DOHH2 (cell line): ENCODE data around the gene PPARA.

Source experiments
- H3F3A ChIP-seq: fragments of 200-600 bp; sonication (generic), shearing (Covaris generic); 2 replicates; pipeline ENCODE4 v1.6.0; 2016; ENCODE audit warnings: antibody characterized with exemption, mild to moderate bottlenecking; ENCODE audit not compliant: control insufficient read depth, insufficient read depth
- H3K27ac ChIP-seq: fragments of 200-600 bp; sonication (generic); 2 replicates; pipeline ENCODE4 v1.5.1; 2014; ENCODE audit warnings: low read depth, mild to moderate bottlenecking, low read length, moderate library complexity
- H3K27me3 ChIP-seq: fragments of 200-600 bp; sonication (generic); 2 replicates; pipeline ENCODE4 v1.6.1; 2014; ENCODE audit warnings: mild to moderate bottlenecking, low read length, mixed read lengths; ENCODE audit not compliant: control insufficient read depth
- H3K36me3 ChIP-seq: fragments of 200-600 bp; sonication (generic); 2 replicates; pipeline ENCODE4 v1.6.1; 2014; ENCODE audit warnings: mild to moderate bottlenecking, low read length, moderate library complexity, mixed read lengths; ENCODE audit not compliant: control insufficient read depth
- H3K4me1 ChIP-seq: fragments of 200-600 bp; sonication (generic); 2 replicates; pipeline ENCODE4 v1.6.1; 2014; ENCODE audit warnings: mild to moderate bottlenecking, low read length, mixed read lengths; ENCODE audit not compliant: control insufficient read depth
- H3K4me2 ChIP-seq: fragments of 200-600 bp; sonication (generic); 2 replicates; pipeline ENCODE4 v1.6.0; 2014; ENCODE audit warnings: mild to moderate bottlenecking, low read length, moderate library complexity
- H3K4me3 ChIP-seq: fragments of 200-600 bp; sonication (generic); 2 replicates; pipeline ENCODE4 v1.5.1; 2014; ENCODE audit warnings: mild to moderate bottlenecking, low read length, mixed read lengths
- H3K79me2 ChIP-seq: fragments of 200-600 bp; sonication (generic); 2 replicates; pipeline ENCODE4 v1.6.1; 2014; ENCODE audit warnings: mild to moderate bottlenecking, low read length, mixed read lengths; ENCODE audit not compliant: control insufficient read depth
- H3K9me2 ChIP-seq: fragments of 200-600 bp; sonication (generic); replicated peaks from 2 replicates; pipeline ENCODE4 v1.6.1; 2014; ENCODE audit warnings: mild to moderate bottlenecking, low read length, mixed read lengths; ENCODE audit not compliant: control insufficient read depth
- H3K9me3 ChIP-seq: fragments of 200-600 bp; sonication (generic); 2 replicates; pipeline ENCODE4 v1.6.1; 2014; ENCODE audit warnings: antibody characterized with exemption, low read length, mixed read lengths; ENCODE audit not compliant: control insufficient read depth, insufficient read depth
- H4K20me1 ChIP-seq: fragments of 200-600 bp; sonication (generic); 2 replicates; pipeline ENCODE4 v1.6.0; 2014; ENCODE audit warnings: low read depth, mild to moderate bottlenecking, antibody characterized with exemption, low read length, moderate library complexity; ENCODE audit not compliant: control insufficient read depth, insufficient read depth
- CTCF ChIP-seq: fragments of 200-600 bp; sonication (generic); IDR thresholded peaks from one replicate; pipeline ENCODE4 v1.5.1; 2014; ENCODE audit warnings: antibody characterized with exemption, mild to moderate bottlenecking, low read depth, low read length; ENCODE audit not compliant: poor library complexity, severe bottlenecking
- EZH2phosphoT487 ChIP-seq: fragments of 200-600 bp; sonication (generic); IDR thresholded peaks from 2 replicates; pipeline ENCODE4 v1.6.1; 2017; ENCODE audit warnings: borderline replicate concordance, mild to moderate bottlenecking, antibody characterized with exemption, low read length, moderate library complexity, mixed read lengths

PPARA gene

DNA sequence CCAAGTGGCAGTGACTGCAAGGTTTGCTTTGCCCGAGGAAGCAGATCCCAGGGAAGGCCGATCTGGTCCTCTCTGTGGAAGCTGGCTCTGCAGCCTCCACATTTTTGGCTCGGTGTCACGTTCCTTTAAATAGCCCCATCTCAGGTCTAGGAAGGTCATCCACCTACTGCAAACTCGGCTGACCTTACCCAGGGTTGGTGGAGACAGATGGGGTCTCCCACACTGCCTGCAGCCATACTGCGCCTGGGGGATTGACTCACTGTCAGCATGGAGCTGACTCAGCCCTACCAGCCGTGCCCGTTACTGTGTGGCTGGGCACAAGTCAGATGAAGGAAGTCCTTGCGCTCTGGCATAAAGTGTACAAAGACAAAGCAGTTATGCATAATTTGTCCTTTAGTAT is 82.9 kb downstream of the PPARA start:
- no peak overlapping the region for H3K4me2 ChIP-seq
- no peaks in the 10 kb centered on the region for H4K20me1 ChIP-seq
- H3K79me2 ChIP-seq, result no peaks in the 10 kb centered on the region
- no peak overlapping the region for H3K27ac ChIP-seq
- H3K4me3 ChIP-seq, result no peak overlapping the region
- no peaks in the 10 kb centered on the region for H3K9me3 ChIP-seq
- no peaks in the 10 kb centered on the region for H3K27me3 ChIP-seq
- TF ChIP-seq CTCF (no peak), EZH2phosphoT487 (no peak)
- H3F3A ChIP-seq, result no peaks in the 10 kb centered on the region
- H3K9me2 ChIP-seq, result no peaks in the 10 kb centered on the region
- H3K4me1 ChIP-seq, result peaks cover 8% of the 10 kb centered on the region; the same call in 1 of the 2 replicates
- H3K36me3 ChIP-seq, result no peaks in the 10 kb centered on the region

DNA sequence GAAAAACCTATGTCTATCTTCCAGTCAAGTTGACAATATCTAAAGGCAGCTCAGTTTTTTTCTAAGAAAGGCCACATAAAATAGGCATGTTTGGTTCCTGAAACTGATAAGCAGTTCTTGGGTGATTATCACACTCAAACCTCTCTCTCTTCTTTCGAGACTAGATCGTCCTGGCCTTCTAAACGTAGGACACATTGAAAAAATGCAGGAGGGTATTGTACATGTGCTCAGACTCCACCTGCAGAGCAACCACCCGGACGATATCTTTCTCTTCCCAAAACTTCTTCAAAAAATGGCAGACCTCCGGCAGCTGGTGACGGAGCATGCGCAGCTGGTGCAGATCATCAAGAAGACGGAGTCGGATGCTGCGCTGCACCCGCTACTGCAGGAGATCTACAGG is 84.6 kb downstream of the PPARA start:
- Histone ChIP-seq H3F3A (no peaks in the 10 kb centered on the region), H3K9me3 (no peaks in the 10 kb centered on the region), H3K36me3 (no peaks in the 10 kb centered on the region), H3K9me2 (no peaks in the 10 kb centered on the region), H3K27ac (no peak overlapping the region), H4K20me1 (no peaks in the 10 kb centered on the region), H3K4me2 (no peak overlapping the region), H3K79me2 (no peaks in the 10 kb centered on the region), H3K4me3 (no peak overlapping the region), H3K4me1 (peaks cover 14% of the 10 kb centered on the region), H3K27me3 (no peaks in the 10 kb centered on the region)
- TF ChIP-seq EZH2phosphoT487 (no peak), CTCF (no peak)

DNA sequence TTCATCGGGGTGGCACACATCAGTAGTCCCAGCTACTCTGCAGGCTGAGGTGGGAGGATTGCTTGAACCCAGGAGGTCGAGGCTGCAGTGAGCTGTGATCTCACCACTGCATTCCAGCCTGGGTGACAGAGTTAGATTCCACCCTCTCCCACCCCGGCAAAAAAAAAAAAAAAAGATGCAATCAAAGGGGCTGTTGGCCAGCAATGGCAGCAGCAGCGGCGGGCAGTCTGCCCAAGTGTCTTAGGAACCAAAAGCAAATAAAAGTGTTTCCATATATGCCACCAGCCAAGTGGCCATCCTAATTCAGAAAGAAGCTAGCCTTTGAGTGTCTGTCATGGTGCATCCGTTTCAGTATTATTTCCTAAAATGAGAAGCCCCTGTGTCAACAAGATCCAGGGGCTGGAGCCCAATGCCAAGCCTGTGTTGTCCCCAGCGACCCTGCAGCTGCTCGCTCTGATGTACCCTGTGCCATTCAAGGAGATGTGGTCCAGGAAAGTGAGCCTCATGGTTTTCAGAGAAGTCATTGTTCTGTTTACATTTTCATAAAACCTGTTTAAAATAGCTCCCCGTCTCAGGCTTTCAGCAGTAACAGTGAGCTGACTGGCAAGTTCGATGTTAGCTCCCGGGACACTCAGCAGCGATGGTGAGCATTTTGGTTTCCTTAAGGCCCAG is 87.3 kb downstream of the PPARA start:
- Histone ChIP-seq H3K4me2 (no peak overlapping the region), H3K79me2 (no peaks in the 10 kb centered on the region), H3K27me3 (no peaks in the 10 kb centered on the region), H3K9me3 (no peaks in the 10 kb centered on the region), H3K9me2 (no peaks in the 10 kb centered on the region), H3K27ac (no peak overlapping the region), H3K36me3 (no peaks in the 10 kb centered on the region), H3F3A (no peaks in the 10 kb centered on the region), H3K4me3 (no peak overlapping the region), H4K20me1 (no peaks in the 10 kb centered on the region), H3K4me1 (peaks cover 26% of the 10 kb centered on the region)
- no peak for TF ChIP-seq CTCF
- TF ChIP-seq EZH2phosphoT487, result no peak
